Islet precursor cell (in vitro differentiated cells): Measurements from ENCODE around the gene WDR86.

ENCODE experiments used
- DNase-seq: peaks from one replicate; pipeline ENCODE4 v3.0.0-alpha.2; 2018

WDR86 gene

DNA sequence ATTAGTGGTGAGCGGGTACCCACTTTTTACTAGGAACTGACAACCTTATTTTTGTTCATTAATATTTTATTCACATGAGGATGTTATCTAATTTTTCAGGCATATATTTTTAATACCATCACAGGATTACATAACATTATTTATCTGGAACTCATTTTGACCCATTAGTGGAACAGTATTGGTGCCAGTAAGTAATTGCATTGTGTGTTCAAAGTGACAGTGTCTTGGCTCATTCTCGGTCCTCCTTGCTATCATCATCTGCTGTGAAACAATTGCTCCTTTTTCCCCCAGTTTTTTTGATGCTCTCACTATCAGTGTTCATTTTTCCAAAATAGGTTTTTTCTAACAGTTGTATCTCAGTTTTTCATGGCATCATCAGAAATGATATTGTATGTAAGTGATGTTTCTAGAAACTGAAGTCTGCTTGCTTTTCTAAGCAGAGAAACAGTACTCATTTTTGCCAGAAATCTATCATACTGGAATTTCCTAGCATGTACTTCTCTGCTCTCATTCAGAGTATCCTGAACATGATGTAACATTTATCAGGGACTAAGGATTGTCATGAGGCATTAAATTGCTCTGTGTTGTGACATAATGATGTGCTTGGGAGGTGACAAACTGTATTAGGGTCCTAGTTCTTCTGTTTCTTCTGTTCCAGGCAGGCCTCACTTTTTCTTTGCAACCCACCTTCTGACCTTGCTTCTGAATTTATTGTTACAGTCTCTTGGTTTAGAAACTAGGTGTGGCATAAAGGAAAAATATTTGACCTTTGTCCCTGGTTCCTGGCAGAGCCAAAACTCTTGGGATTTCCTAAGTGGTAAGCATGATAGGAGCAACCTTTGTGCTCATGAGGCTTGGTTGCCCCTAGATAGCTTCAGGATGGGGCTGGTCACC lies 64.0 kb downstream of the WDR86 start:
- DNase-seq = no peak

DNA sequence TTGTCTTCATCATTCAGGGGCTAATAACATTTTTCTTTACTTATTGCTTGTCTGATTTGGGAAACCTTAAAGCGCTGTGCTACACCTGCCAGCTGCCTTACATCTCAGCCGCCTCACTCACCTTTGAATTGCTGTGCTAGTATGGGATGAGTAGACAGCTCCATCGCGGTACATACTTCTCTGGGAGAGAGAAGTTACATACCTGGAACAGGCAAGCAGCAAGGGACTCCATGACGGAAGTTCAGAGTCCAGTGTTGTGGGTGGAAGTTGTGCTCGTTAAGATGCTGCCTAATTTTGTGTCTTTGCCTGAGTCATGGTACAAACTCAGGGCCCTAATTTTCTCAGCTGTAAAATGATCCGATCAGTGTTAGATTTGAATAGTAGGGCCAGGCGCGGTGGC lies 66.3 kb downstream of the WDR86 start:
- no peak for DNase-seq

DNA sequence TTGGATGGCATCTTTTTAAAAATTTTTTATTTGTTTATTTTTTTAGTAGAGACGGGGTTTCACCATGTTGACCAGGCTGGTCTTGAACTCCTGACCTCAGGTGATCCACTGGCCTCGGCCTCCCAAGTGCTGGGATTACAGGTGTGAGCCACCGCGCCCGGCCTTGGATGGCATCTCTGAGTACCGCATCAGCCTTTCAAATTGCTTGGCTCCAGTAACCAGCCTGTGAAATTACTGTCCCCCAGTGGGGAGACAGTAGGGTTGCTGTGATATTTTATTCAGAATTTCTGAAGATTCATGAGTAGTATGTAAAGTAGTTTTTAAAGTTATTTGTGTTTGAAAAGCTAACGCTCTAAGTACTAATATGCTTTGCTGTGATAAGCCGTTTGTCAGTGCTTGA lies 67.0 kb downstream of the WDR86 start:
- no peak for DNase-seq

DNA sequence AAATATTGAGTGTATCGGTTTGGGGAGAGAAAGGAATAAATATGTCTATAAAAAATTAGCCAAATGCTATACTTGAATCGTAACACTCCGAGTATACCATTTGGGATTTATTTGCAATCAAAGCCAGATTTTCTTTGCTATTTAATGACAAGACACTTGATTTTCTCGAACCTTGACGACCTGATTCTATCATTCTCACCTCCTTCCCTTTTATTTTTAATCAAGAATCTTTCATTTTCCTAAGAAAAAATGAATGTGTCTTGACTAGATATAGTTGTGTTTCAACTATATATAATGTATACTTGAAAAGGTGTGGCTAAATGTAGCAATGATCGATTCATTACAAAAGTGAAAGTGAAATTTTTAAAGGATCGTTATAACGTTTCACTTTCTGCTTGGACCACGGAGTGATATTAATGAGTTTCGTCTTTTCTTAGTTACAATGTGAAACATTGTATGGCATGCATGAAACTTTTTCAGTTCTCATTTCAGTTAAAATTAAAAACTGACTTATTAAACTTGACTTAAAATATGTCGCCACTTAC lies 67.7 kb downstream of the WDR86 start:
- no peak for DNase-seq

DNA sequence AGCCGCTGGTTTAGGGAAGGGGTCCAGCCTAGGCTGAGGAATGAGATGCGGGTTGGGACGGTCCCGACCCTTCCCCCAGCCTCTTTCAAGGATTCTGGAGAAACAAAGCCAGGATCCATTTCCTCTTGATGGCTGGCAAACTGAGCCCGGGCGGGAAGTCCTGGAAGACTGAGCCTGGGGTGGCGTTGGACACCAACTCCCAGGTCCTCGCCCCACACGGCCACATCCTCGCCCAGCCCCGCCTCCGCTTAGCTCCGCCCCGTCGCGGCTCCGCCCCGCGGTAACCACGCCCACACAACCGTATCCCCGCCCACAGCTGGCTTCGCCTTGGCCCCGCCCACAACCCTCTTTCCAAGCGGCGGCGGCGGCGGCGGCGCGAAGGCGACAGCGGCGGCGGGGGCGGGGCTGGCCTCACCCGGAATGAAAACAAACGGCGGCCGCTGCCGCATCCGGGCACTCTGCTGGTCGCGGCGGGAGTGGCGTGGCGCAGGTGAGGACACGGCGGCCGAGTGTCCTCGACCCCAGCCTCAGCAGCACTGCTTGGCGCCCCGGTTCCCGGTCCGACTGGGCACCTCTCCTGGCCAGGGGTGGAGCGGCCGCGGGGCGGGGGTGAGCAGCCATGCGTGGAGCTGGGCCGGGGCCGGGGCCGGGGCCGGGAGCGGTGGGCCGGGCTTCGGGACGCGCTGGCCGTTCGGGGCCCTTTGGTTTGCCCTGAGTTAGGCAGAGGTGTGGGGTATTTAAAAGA lies 68.3 kb downstream of the WDR86 start, which contains the start of gene NUB1:
Gene NUB1, plus strand, starts transcription at position 456 of the 745 bp plus-strand sequence. CDS start 3,538 bp downstream, outside the sequence.
- peak; percentile 94 for DNase-seq

DNA sequence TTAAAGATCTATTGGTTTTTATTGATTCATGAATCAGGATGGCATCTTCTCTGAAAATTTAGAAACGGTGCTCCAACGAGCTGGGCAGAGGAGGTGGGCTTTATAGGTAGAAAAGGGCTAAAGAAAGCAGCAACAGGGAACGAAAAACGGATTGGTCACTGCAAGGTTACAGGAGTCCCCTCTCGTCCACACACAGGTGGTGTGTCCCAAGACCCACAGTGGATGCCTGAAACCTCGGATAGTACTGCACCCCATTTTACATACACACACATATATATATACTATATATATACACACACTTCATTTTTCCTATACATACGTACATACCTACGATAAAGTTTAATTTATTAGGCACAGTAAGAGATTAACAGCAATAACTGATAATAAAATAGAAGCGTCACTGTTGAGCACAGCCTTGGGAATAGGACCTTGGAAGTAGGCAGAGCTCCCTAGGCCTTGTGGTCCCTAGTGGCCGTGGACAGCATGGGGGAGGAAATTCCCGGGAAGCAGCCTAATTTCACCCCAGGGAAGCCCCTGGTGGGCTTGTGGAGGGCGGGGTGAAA lies 69.0 kb downstream of the WDR86 start:
- no peak for DNase-seq

DNA sequence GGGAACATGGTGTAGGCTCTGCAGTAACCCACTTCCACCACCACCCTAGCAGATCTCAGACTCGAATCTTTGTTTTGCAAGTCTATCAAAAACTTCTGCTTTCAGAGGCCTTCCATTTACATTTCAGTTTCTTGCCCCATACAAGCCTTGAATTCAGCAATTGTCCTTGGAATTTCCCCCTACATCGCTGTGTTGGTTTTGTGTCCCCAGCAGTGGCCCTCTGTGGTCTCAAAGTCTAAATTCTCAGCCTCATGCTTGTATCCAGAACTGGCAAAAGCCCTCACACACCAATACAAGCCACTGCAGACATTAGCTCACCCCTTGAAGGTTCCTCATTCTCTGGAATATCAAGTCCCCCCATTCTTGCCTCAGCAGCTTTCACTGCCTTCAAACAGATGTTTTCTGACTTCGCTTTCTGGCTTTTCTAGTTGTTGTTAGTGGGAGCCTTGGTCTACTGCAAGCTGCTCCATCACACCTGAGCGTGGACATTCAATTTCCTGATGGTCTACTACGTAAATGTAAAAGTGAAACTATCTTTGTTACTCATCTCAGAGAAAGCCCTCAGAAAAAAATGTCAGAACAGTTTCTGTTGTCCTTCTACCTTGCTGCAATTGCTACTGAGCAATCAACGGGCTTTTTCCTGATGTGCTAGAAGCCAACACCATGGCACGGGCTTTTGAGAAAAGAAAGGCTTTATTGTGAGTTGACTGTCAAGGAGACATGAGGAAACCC lies 70.0 kb downstream of the WDR86 start:
- DNase-seq = no peak

DNA sequence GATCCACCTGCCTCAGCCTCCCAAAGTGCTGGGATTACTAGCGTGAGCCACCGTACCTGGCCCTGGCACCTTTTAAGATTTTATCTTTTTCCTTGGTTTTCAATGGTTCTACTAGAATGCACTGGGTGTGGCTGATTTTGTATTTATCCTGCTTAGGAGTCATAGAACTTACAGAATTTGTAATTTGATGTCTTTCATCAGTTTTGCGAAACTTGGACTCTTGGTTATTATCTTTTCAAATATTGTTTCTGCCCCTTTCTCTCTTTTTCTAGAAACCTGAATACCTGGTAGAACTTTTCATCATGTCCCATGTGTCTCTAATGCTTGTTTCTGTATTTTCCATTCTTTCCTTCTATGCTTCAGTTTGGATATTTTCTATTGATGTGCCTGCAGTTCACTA lies 71.0 kb downstream of the WDR86 start:
- no peak for DNase-seq

DNA sequence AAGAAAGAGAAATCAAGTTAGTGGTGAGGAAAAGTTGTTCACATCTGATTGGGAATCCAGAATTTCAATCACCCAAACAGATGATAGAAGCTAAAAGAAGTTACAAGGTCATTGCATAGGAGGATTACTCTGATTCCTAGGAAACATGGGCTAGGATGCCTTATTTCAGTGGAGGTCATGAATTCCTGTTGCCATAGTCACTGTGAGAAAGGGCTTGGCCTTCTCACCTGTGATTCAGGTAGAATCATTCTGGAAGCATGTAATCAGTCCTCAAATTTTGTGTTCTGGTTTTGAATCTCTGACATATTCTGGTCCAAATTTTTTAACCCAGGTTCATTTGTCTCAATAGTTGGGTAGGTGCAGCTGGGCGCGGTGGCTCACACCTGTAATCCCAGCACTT lies 72.5 kb downstream of the WDR86 start:
- no peak for DNase-seq

DNA sequence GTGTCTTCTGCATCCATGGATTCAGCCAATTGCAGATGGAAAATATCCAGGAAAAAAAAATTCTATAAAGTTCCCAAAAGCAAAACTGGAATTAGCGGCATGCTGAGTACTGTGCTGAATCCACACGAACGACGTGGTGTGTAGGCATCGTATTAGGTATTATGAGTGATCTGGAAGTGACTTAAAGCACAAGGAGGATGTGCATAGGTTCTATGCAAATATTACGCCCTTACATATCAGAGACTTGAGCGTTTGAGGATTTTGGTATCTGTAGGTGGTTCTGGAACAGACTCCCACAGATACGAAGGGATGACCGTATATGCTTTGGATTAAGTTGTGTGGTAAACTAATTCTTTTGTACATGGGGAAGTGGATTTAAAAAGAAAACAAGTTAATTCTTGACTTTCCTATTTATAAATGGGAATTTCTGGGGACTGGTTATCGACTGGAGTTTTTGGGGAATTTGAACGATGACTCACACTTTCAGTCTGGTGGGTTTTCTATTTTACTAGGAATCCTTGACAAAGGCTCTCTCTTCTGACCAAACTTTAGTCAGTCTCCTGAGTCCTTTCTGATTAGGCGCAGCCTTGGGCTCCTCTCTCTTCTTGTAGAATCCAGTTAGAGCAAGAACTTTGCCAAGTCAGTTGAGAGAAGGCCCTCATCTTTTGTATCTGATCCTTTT lies 73.7 kb downstream of the WDR86 start:
- DNase-seq = no peak

DNA sequence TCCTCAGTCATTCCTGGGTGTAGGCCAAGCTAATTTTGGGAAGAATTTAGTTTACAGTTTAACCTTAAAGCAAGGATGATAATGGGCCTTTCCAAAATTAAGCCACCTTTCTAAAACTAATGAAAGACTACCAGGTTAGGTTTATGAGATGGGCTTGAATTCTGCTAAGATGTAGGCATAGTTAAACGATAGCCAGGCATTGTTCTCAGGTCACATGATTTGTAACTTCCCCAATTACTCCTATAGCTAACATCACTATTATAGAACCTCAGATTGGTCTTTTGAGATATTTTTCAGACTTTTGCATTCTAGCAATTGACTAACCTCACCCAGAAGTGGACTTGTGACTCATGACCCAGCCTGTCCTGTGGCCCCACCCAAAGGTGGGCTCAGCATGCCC lies 75.2 kb downstream of the WDR86 start:
- DNase-seq = no peak
